Body of pancreas (tissue), 4 donors: Measurements from ENCODE around the gene KDM4B. TPM values are rescaled to one million over a fixed set of nuclear protein-coding genes. Genes with fewer than 3 reads are reported as not detected.

Experiments
- ATAC-seq: fragments of 150-250 bp; one replicate; pipeline ENCODE4 v1.9.1; 2016
- DNase-seq, 4 donors: peaks; one replicate each; pipeline ENCODE4 v3.0.0-alpha.2; 2019
- H3K27ac ChIP-seq, 4 donors: fragments of 200-600 bp; sonication (generic); 1 replicate in 3 of 4; 2 replicates in 1 of 4; pipeline versions ENCODE4 v1.5.1 to v1.6.1; 2016 to 2019; ENCODE audit warnings: mild to moderate bottlenecking in 1 of 4, mixed read lengths in 1 of 4, moderate library complexity in 1 of 4
- H3K27me3 ChIP-seq, 2 donors: fragments of 200-600 bp; sonication (generic); one replicate each; pipeline ENCODE4 v1.6.0; 2016; ENCODE audit warnings: mild to moderate bottlenecking in 1 of 2
- H3K36me3 ChIP-seq, 2 donors: fragments of 200-600 bp; sonication (generic); replicated peaks in 1 of 2; 2 replicates each; pipeline ENCODE4 v1.5.1; 2016; ENCODE audit warnings: low read depth in 2 of 2; ENCODE audit not compliant: insufficient read depth in 1 of 2
- H3K4me1 ChIP-seq: fragments of 200-600 bp; sonication (generic); one replicate; pipeline ENCODE4 v1.6.0; 2016
- H3K4me3 ChIP-seq, 2 donors: fragments of 200-600 bp; sonication (generic); 1 replicate in 1 of 2; 2 replicates in 1 of 2; pipeline ENCODE4 v1.5.1; 2016 to 2019
- H3K9me3 ChIP-seq, 3 donors: fragments of 200-600 bp; sonication (generic); 1 replicate in 2 of 3; 2 replicates in 1 of 3; pipeline ENCODE4 v1.5.1; 2016
- CTCF ChIP-seq, 7 experiments: fragments of 450-650 bp in 4 of 7; fragments of 200-600 bp in 3 of 7; sonication (generic) in 3 of 7; IDR thresholded peaks; one replicate each; pipeline ENCODE4 v1.5.1; 2016 to 2019; ENCODE audit warnings: antibody characterized with exemption in 7 of 7
- POLR2A ChIP-seq, 3 donors: fragments of 450-650 bp; IDR thresholded peaks; one replicate each; pipeline ENCODE4 v1.6.1; 2016; ENCODE audit warnings: antibody characterized with exemption in 3 of 3, mild to moderate bottlenecking in 2 of 3
- WGBS, 2 donors: methylation state at CpG; one replicate each; pipeline ENCODE4 v1.1.5; 2017; 5-methylcytosine and 5-hydroxymethylcytosine counted together
- intact Hi-C: fragments of 100-400 bp; cut with DNase I; formaldehyde crosslinking; loops from one replicate; pipeline ENCODE4 v1.15.1; 2023
- total RNA-seq, 2 donors: library from RNA; depleted of rRNA; stranded (reverse); fragments of >200 nt; gene quantifications; one replicate each; pipeline ENCODE4 v1.1.0, GENCODE V29; 2016

Gene KDM4B
- total RNA-seq, 2 donors from 2014 or later, result 18.9 to 35.3 TPM

GRCh38 chr19:5058521-5059212 lies 89.8 kb downstream of the KDM4B start:
- Histone ChIP-seq H3K27me3 (no peaks in the 10 kb centered on the region), H3K4me3 (no peak overlapping the region), H3K36me3 (peaks cover 0 to 5% of the 10 kb centered on the region in 2 donors), H3K9me3 (no peaks in the 10 kb centered on the region), H3K27ac (no peak overlapping the region), H3K4me1 (no peaks in the 10 kb centered on the region)
- 93 to 94% methylated on average over 13 to 32 of the region's 34 CpGs for WGBS, 2 donors
- TF ChIP-seq CTCF (IDR thresholded peaks at IDR 0.05) (no peak), POLR2A (IDR thresholded peaks at IDR 0.05) (no peak)
- intact Hi-C loops, result no loop called here
- DNase-seq (no peak), ATAC-seq (no peak)

GRCh38 chr19:5059213-5059574 lies 90.3 kb downstream of the KDM4B start:
- intact Hi-C loops, result no loop called here
- H3K27me3 ChIP-seq, result no peaks in the 10 kb centered on the region
- no peaks in the 10 kb centered on the region for H3K9me3 ChIP-seq
- ATAC-seq, result no peak
- H3K4me1 ChIP-seq, result no peaks in the 10 kb centered on the region
- H3K36me3 ChIP-seq, result peaks cover 0 to 5% of the 10 kb centered on the region in 2 donors
- no peak for TF ChIP-seq POLR2A (IDR thresholded peaks at IDR 0.05)
- no peak for TF ChIP-seq CTCF (IDR thresholded peaks at IDR 0.05)
- no peak for DNase-seq
- no peak overlapping the region for H3K27ac ChIP-seq
- H3K4me3 ChIP-seq, result no peak overlapping the region
- 81% methylated on average over 11 of the region's 21 CpGs; no CpG with 5 or more reads in 1 of the 2 donors for WGBS, 2 donors

GRCh38 chr19:5059793-5060192 lies 90.9 kb downstream of the KDM4B start:
- H3K27ac ChIP-seq, result no peak overlapping the region
- TF ChIP-seq CTCF (IDR thresholded peaks at IDR 0.05) (no peak), POLR2A (IDR thresholded peaks at IDR 0.05) (no peak)
- H3K9me3 ChIP-seq, result no peaks in the 10 kb centered on the region
- DNase-seq (no peak), ATAC-seq (no peak)
- intact Hi-C loops, result no loop called here
- no peaks in the 10 kb centered on the region for H3K27me3 ChIP-seq
- no peak overlapping the region for H3K4me3 ChIP-seq
- H3K4me1 ChIP-seq, result no peaks in the 10 kb centered on the region
- peaks cover 0 to 5% of the 10 kb centered on the region in 2 donors for H3K36me3 ChIP-seq
- WGBS, 2 donors, result 90 to 96% methylated on average over 5 to 12 of the region's 12 CpGs

- WGBS, 2 donors, result 93 to 95% methylated on average over 9 of the region's 9 CpGs
- H3K36me3 ChIP-seq, result peaks cover 0 to 5% of the 10 kb centered on the region in 2 donors
- no peak overlapping the region for H3K4me3 ChIP-seq
- H3K27me3 ChIP-seq, result no peaks in the 10 kb centered on the region
- ATAC-seq (no peak), DNase-seq (no peak)
- TF ChIP-seq POLR2A (IDR thresholded peaks at IDR 0.05), result no peak
- H3K9me3 ChIP-seq, result no peaks in the 10 kb centered on the region
- intact Hi-C loops, result no loop called here
- H3K4me1 ChIP-seq, result no peaks in the 10 kb centered on the region
- H3K27ac ChIP-seq, result no peak overlapping the region
Measured at GRCh38 chr19:5062195-5062594, 93.3 kb downstream of the KDM4B start.

GRCh38 chr19:5062799-5063198 lies 93.9 kb downstream of the KDM4B start:
- WGBS, 2 donors, result 94 to 97% methylated on average over 4 of the region's 4 CpGs
- no peak for ATAC-seq
- Histone ChIP-seq H3K9me3 (no peaks in the 10 kb centered on the region), H3K4me3 (no peak overlapping the region), H3K36me3 (peaks cover 0 to 5% of the 10 kb centered on the region in 2 donors), H3K27ac (no peak overlapping the region), H3K27me3 (no peaks in the 10 kb centered on the region), H3K4me1 (peaks cover 5% of the 10 kb centered on the region)
- intact Hi-C loops, result no loop called here
- TF ChIP-seq POLR2A (IDR thresholded peaks at IDR 0.05), result no peak
- TF ChIP-seq CTCF (IDR thresholded peaks at IDR 0.05), result no peak
- no peak for DNase-seq
